Cardiac fibroblast (primary cell): ENCODE measurements around the gene BCL2.
A peak's percentile ranks its signal among the peaks of the same experiment; 100 is the strongest.

Experiments used
- DNase-seq, 2 donors: peaks; one replicate each; pipeline versions ENCODE4 v3.0.0 to v3.0.0-alpha.2; 2010; ENCODE audit warnings: low read depth in 2 of 2
- H3K4me3 ChIP-seq, 2 donors: replicated peaks in 1 of 2; 1 replicate in 1 of 2; 2 replicates in 1 of 2; pipeline ENCODE4 v1.5.1; 2011; ENCODE audit warnings: low read depth in 2 of 2, low read length in 2 of 2, mild to moderate bottlenecking in 2 of 2, moderate library complexity in 1 of 2
- TF ChIP-seq, protein P1 (sequence below): IDR thresholded peaks from one replicate; pipeline ENCODE4 v1.5.1; 2011; ENCODE audit warnings: low read depth, mild to moderate bottlenecking, low read length, inconsistent platforms

BCL2 gene

DNA sequence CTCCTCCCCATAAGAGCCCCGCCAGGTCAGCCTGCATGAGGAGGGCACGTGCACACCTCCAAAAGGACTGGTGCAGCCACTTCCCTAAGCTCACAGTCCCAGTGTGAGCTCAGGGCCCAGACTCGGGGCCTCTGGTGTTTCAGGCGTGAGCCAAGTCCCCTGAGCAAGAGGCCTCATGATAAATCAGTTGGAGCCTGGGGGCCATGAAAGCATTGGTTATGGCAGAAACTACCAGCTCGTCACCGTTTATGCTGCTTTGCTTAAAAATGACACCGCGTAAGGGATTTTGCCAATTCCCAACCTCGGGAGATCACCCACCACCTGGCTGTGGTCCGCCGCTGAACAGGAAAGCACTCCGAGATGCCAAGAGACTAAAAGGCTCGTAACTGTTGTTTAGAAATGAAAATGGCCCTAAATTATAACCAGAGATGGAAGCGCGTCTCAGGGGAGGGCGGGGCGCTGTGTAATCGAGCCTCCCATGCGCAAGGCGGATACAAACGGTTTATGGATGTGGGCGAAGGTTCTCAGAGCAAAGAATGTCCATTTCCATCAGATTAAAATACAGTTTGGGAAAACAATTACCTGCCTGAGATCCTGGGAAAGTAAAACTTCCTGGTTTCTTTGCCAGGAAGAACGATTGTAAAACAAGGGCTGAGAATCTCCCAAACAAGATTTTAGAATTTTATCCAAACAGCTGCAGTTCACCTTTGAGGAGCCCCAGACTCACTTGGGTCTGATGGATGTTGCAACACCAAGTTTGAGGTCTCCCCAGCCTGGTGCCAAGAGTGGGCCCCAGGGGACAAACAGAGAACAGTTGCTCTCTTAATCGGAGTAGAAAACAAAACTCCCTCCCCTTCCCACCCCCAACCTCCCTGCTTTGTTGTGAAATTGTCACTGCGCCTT is 141.4 kb downstream of the BCL2 start:
- TF ChIP-seq, protein P1, sequence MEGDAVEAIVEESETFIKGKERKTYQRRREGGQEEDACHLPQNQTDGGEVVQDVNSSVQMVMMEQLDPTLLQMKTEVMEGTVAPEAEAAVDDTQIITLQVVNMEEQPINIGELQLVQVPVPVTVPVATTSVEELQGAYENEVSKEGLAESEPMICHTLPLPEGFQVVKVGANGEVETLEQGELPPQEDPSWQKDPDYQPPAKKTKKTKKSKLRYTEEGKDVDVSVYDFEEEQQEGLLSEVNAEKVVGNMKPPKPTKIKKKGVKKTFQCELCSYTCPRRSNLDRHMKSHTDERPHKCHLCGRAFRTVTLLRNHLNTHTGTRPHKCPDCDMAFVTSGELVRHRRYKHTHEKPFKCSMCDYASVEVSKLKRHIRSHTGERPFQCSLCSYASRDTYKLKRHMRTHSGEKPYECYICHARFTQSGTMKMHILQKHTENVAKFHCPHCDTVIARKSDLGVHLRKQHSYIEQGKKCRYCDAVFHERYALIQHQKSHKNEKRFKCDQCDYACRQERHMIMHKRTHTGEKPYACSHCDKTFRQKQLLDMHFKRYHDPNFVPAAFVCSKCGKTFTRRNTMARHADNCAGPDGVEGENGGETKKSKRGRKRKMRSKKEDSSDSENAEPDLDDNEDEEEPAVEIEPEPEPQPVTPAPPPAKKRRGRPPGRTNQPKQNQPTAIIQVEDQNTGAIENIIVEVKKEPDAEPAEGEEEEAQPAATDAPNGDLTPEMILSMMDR, result no peak
- no peak overlapping the region for H3K4me3 ChIP-seq
- peak; percentile 8 to 76 for DNase-seq

DNA sequence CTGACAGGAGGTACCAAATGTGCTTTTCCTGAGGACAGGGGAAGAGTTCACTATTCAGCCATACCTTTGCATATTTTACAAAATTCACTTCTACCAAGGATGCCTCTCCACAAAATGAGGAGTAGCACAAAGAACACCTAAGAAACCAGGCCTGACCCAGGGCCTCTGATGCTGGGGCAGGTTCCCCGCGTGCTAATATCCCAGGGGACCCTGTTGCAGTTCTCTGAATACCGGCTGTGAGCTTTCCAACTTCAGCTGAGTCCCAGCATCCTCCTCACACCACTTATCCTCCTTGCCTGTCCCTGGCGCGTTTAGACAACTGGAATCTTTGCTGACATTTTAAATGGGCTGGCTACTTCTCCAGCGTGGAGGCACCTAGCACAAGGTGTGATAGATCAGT is 142.3 kb downstream of the BCL2 start:
- no peak for DNase-seq
- no peak overlapping the region for H3K4me3 ChIP-seq
- TF ChIP-seq, protein P1, result no peak

DNA sequence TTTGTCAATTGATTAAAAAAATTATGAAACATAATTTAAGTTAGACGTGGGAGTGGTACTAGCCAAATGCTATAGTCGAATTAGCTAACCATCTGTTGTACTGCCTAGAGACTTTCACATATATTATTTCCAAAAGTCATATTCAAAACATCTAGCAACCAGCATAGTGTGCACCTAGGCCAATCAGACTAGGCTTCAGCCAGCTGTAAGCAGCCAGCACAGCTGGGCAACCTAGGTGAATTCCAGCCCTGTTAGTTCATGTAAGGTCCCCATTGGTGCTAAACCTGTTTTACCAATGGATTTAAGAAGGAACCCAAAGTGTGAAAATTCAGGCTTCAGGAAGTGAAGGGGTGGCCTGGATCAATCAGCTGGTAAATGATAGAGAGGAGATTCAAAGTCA is 144.3 kb downstream of the BCL2 start:
- no peak for DNase-seq
- H3K4me3 ChIP-seq, result no peak overlapping the region
- TF ChIP-seq, protein P1, result no peak

DNA sequence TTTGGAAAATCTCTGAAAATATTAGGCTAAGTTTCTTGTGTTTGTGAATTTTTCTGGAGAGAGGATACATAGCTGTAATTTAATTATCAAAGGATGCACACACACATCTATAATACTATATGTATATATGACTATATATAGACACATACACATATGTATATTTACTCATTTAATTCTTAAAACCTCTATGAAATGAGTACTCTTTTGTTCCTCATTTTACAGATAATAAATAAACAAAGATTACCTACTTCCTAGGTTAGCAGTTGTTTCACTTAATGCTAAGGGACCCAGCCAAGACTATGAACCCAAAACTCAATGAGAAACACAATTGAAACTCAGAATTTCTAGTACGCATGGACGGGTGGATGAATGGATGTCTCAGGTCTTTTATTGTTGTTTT is 145.6 kb downstream of the BCL2 start:
- no peak overlapping the region for H3K4me3 ChIP-seq
- no peak for DNase-seq
- TF ChIP-seq, protein P1, result no peak

DNA sequence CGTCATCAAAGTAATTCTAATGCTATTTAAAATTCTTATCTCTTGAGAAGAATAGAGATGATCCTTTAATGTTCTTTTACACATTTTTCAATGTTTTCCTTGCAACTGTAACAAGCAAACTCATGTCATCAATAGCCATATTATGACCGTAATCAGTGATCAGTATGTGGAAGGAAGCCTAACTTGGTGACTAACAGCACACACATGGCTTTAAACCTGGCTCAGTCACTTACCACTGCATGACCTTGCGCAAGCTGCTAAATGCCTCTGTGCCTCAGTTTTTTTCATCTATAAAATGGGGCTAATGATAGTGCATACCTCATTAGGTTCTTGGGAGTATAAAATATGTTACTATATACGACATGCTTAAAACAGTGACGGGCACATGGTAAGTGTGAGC is 149.7 kb downstream of the BCL2 start:
- DNase-seq, result no peak
- TF ChIP-seq, protein P1, result no peak
- no peak overlapping the region for H3K4me3 ChIP-seq

DNA sequence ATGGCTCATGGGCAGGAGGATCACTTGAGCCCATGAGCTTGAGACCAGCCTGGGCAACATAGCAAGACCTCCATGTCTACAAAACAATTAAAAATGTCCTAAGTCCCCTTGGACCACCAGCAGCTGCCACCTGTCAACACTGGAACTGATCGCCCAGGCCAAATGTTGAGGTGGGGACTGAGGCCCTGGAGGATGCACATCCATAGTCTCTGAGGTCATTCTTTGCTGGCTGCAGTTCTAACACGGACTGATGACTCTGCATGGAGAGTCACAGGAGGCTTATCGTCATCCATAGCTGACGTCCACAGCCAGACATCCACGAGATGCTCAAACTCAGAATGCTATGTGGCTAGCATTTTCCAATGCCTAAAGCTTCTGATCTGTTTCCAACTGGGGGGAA is 151.3 kb downstream of the BCL2 start:
- no peak overlapping the region for H3K4me3 ChIP-seq
- DNase-seq, result no peak
- TF ChIP-seq, protein P1, result no peak
